ENCODE data around the gene CLCN3.
A peak's percentile ranks its signal among the peaks of the same experiment; 100 is the strongest.
"Not testable (repeated sequence)": the region's sequence is repeated elsewhere in the genome, so short reads cannot be mapped to it uniquely, and the experiment has no call there.

Gene CLCN3

GRCh38 chr4:169716677-169717076 lies 96.3 kb downstream of the CLCN3 start:
- no peak for DNase-seq

- DNase-seq, result no peak
These were observed 100.2 kb downstream of the CLCN3 start for GRCh38 chr4:169720529-169720928.

- no peak for DNase-seq
These were observed 103.0 kb downstream of the CLCN3 start for GRCh38 chr4:169723207-169723965.

- no peak for DNase-seq
These were observed 103.9 kb downstream of the CLCN3 start for GRCh38 chr4:169724260-169724659.

- DNase-seq, result no peak
These were observed 107.2 kb downstream of the CLCN3 start for GRCh38 chr4:169727616-169728015.

GRCh38 chr4:169730564-169730963 lies 110.2 kb downstream of the CLCN3 start:
- DNase-seq, result no peak

GRCh38 chr4:169738604-169739003 lies 118.2 kb downstream of the CLCN3 start:
- DNase-seq, result not testable (repeated sequence)

GRCh38 chr4:169741569-169741968 lies 121.2 kb downstream of the CLCN3 start:
- no peak for DNase-seq

GRCh38 chr4:169744601-169745000 lies 124.2 kb downstream of the CLCN3 start:
- DNase-seq, result no peak

- DNase-seq, result no peak
These were observed 124.9 kb downstream of the CLCN3 start for GRCh38 chr4:169745291-169745690.

- DNase-seq, result peak in 1 of 5 donors; percentile 21
These were observed 136.7 kb downstream of the CLCN3 start for GRCh38 chr4:169756971-169757574.

- peak; percentile 88 to 95 (median 91) for DNase-seq
These were observed 137.3 kb downstream of the CLCN3 start, which contains the start of gene HPF1 for GRCh38 chr4:169757575-169758184. Gene HPF1 (minus strand): TSS chr4:169757944. CDS start chr4:169757877, 67 bp downstream.

GRCh38 chr4:169758401-169758962 lies 138.1 kb downstream of the CLCN3 start:
- DNase-seq, result no peak

GRCh38 chr4:169761846-169762245 lies 141.5 kb downstream of the CLCN3 start:
- no peak for DNase-seq

GRCh38 chr4:169765835-169766234 lies 145.5 kb downstream of the CLCN3 start:
- DNase-seq, result no peak

GRCh38 chr4:169766741-169767140 lies 146.4 kb downstream of the CLCN3 start:
- no peak for DNase-seq

GRCh38 chr4:169768385-169768784 lies 148.0 kb downstream of the CLCN3 start:
- no peak for DNase-seq

GRCh38 chr4:169770416-169770815 lies 150.0 kb downstream of the CLCN3 start:
- DNase-seq, result no peak

- DNase-seq, result not testable (repeated sequence)
These were observed 151.2 kb downstream of the CLCN3 start for GRCh38 chr4:169771556-169772080.

Data from T-helper 1 cell (primary cell).